ENCODE results near the gene HPGDS. TPM values are rescaled to one million over a fixed set of nuclear protein-coding genes. Genes with fewer than 3 reads are reported as not detected.

The HPGDS gene
- total RNA-seq, 4 donors from 2014 or later: 1.2 to 5.5 (median 2.6) TPM

DNA sequence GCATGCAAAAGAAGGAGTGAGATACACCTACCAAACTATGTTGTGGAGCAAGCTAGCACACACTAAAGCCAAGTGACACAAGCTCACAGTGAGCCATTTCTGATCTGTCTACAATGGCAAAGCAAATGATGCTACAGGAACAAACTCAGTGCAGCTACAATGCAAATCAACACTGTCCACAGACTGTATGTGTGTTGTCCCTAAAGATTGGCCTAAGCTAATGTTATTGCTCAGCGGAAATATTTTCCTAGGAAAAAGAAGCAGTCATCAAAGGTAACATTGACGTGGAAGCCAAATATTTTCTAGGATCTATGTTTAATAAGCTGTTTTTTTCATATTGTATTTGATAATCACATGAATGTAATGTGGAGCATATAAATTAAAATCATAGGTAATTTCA, 34.7 kb upstream of the HPGDS start:
- intact Hi-C loops (cut with DNase I): no loop called here
- H3K27ac ChIP-seq (replicated peaks in 1 of 4): no peak overlapping the region
- WGBS: 82% methylated on average over 2 of the region's 2 CpGs
- H3K4me3 ChIP-seq: no peak overlapping the region
- no peaks in the 10 kb centered on the region for H3K9me3 ChIP-seq
- H3K27me3 ChIP-seq: no peaks in the 10 kb centered on the region
- no peaks in the 10 kb centered on the region for H3K4me1 ChIP-seq
- no peak for DNase-seq (ENCODE audit: extremely low spot score)
- TF ChIP-seq EP300 (IDR thresholded peaks at IDR 0.05): no peak
- no peak for TF ChIP-seq CTCF (IDR thresholded peaks at IDR 0.05)
- no peak for TF ChIP-seq POLR2A (IDR thresholded peaks at IDR 0.05; ENCODE audit: low read depth)
- TF ChIP-seq POLR2AphosphoS5 (IDR thresholded peaks at IDR 0.05): no peak
- H3K36me3 ChIP-seq: no peaks in the 10 kb centered on the region

- WGBS: 83% methylated on average over 3 of the region's 3 CpGs
- Histone ChIP-seq H3K9me3 (no peaks in the 10 kb centered on the region), H3K4me3 (no peak overlapping the region), H3K4me1 (no peaks in the 10 kb centered on the region), H3K27ac (replicated peaks in 1 of 4) (no peak overlapping the region), H3K36me3 (no peaks in the 10 kb centered on the region), H3K27me3 (no peaks in the 10 kb centered on the region)
- no peak for TF ChIP-seq EP300 (IDR thresholded peaks at IDR 0.05)
- no peak for TF ChIP-seq CTCF (IDR thresholded peaks at IDR 0.05)
- no peak for TF ChIP-seq POLR2A (IDR thresholded peaks at IDR 0.05; ENCODE audit: low read depth)
- no peak for TF ChIP-seq POLR2AphosphoS5 (IDR thresholded peaks at IDR 0.05)
- intact Hi-C loops (cut with DNase I): no loop called here
- DNase-seq (ENCODE audit: extremely low spot score): no peak
These were observed 32.7 kb upstream of the HPGDS start for GRCh38 chr4:94375364-94375763.

GRCh38 chr4:94373752-94374151, 31.1 kb upstream of the HPGDS start:
- Histone ChIP-seq H3K9me3 (no peaks in the 10 kb centered on the region), H3K27me3 (no peaks in the 10 kb centered on the region), H3K27ac (replicated peaks in 1 of 4) (no peak overlapping the region), H3K4me3 (no peak overlapping the region), H3K4me1 (no peaks in the 10 kb centered on the region), H3K36me3 (no peaks in the 10 kb centered on the region)
- DNase-seq (ENCODE audit: extremely low spot score): no peak
- intact Hi-C loops (cut with DNase I): no loop called here
- WGBS: 86% methylated on average over 3 of the region's 3 CpGs
- TF ChIP-seq EP300 (IDR thresholded peaks at IDR 0.05) (no peak), POLR2AphosphoS5 (IDR thresholded peaks at IDR 0.05) (no peak), CTCF (IDR thresholded peaks at IDR 0.05) (no peak), POLR2A (IDR thresholded peaks at IDR 0.05; ENCODE audit: low read depth) (no peak)

DNA sequence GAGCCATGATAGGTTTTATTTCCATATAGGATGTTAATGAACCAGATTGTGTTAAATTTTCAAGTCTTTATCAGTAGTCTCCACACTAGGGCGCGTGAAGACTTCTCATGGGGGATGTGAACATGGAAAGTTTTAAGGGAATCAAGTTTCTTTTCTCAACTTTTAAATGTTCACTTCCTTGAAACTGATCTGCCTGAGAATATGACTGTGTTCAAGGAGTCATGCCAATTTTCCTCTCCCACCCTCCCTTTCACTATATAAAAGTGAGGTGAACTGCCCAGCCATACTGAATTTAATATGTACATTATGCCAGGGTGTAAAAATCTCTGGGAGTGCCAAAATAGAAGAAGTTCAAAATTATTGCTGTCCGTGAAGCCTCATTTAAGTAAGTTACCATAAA, 30.4 kb upstream of the HPGDS start:
- no peak overlapping the region for H3K27ac ChIP-seq (replicated peaks in 1 of 4)
- no peak for DNase-seq (ENCODE audit: extremely low spot score)
- no peak overlapping the region for H3K4me3 ChIP-seq
- no peaks in the 10 kb centered on the region for H3K36me3 ChIP-seq
- WGBS: 88% methylated on average over 3 of the region's 3 CpGs
- no peaks in the 10 kb centered on the region for H3K27me3 ChIP-seq
- TF ChIP-seq CTCF (IDR thresholded peaks at IDR 0.05) (no peak), POLR2A (IDR thresholded peaks at IDR 0.05; ENCODE audit: low read depth) (no peak), POLR2AphosphoS5 (IDR thresholded peaks at IDR 0.05) (no peak), EP300 (IDR thresholded peaks at IDR 0.05) (no peak)
- intact Hi-C loops (cut with DNase I): no loop called here
- H3K9me3 ChIP-seq: no peaks in the 10 kb centered on the region
- H3K4me1 ChIP-seq: no peaks in the 10 kb centered on the region

DNA sequence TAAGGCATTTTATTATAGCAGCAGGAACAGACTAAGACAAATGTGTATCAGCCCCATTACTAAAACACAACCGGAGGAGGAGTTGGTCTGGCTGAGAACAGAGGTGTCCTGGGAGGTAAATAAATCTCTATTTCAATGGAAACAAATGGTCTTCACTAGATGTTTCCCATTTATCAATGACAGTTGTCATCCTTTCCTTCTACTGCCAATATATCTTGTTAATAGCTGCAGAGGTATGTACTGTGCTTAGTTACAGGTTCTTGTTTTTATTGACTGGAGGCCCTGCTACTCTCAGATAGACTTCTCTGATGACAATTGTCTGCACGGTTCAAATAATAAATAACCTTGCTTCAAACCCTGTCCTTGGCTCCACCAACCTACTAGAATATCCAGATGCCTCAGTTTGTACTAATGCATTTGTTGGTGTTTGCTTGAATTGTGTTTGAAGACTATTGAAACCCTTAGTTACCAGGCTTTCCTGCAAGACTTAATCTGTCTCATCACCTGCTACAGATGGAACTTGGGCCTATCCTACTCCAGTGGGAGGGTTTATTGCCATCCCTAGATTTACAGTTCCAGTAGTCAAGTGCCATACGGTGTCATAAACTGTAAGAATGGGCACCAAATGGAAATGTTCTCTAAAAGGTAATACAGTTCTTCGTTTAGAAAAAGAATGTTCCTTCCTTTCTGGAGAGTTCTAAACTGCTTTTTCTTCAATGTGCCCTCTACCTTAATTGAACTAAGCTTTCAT, 29.8 kb upstream of the HPGDS start:
- H3K9me3 ChIP-seq: no peaks in the 10 kb centered on the region
- DNase-seq (ENCODE audit: extremely low spot score): no peak
- no peak overlapping the region for H3K27ac ChIP-seq (replicated peaks in 1 of 4)
- no peaks in the 10 kb centered on the region for H3K4me1 ChIP-seq
- H3K27me3 ChIP-seq: no peaks in the 10 kb centered on the region
- TF ChIP-seq POLR2A (IDR thresholded peaks at IDR 0.05; ENCODE audit: low read depth) (no peak), CTCF (IDR thresholded peaks at IDR 0.05) (no peak), EP300 (IDR thresholded peaks at IDR 0.05) (no peak), POLR2AphosphoS5 (IDR thresholded peaks at IDR 0.05) (no peak)
- 76% methylated on average over 4 of the region's 4 CpGs for WGBS
- H3K36me3 ChIP-seq: no peaks in the 10 kb centered on the region
- no peak overlapping the region for H3K4me3 ChIP-seq
- intact Hi-C loops (cut with DNase I): no loop called here
